K562 (cell line): Measurements from ENCODE around the gene FCAMR. TPM values are rescaled to one million over a fixed set of nuclear protein-coding genes. Genes with fewer than 3 reads are reported as not detected.
A peak's percentile ranks its signal among the peaks of the same experiment; 100 is the strongest.

Experiments used
- EP400 ChIP-seq: fragments of 450-650 bp; IDR thresholded peaks from 2 replicates; pipeline ENCODE4 v1.6.1; 2017; ENCODE audit warnings: antibody characterized with exemption, mild to moderate bottlenecking, moderate library complexity
- MGA ChIP-seq: fragments of 450-650 bp; IDR thresholded peaks from 2 replicates; pipeline ENCODE4 v1.6.1; 2016; ENCODE audit warnings: mild to moderate bottlenecking, moderate library complexity
- REST ChIP-seq, 2 experiments: fragments of 450-650 bp; formaldehyde crosslinking in 1 of 2; IDR thresholded peaks; 2 replicates each; pipeline versions ENCODE4 v1.4.0 to v1.6.1; 2014 to 2020; ENCODE audit warnings: mild to moderate bottlenecking in 2 of 2, borderline replicate concordance in 1 of 2, low read depth in 1 of 2
- YY1 ChIP-seq, 3 experiments: IDR thresholded peaks; 2 replicates each; pipeline ENCODE4 v1.6.1; 2011; ENCODE audit warnings: low read length in 2 of 3, mild to moderate bottlenecking in 2 of 3, moderate library complexity in 2 of 3, borderline replicate concordance in 1 of 3, control low read depth in 1 of 3, low read depth in 1 of 3; ENCODE audit not compliant: insufficient read depth in 3 of 3, insufficient replicate concordance in 2 of 3, control insufficient read depth in 1 of 3, insufficient read length in 1 of 3; ENCODE audit errors: extremely low read depth in 1 of 3
- polyA plus RNA-seq, 8 experiments: library from polyadenylated mRNA; depleted of rRNA in 4 of 8; stranded (reverse) in 5 of 8; unstranded in 3 of 8; fragments of >200 nt; fragmentation: Nextera tagmentation in 2 of 8; fragmentation: Illumina TruSeq in 1 of 8; extraction: Ambion mirVana in 2 of 8; extraction: Trizol in 1 of 8; gene quantifications; 2 replicates each; pipeline versions ENCODE4 v1.2.1 to v1.2.3, GENCODE V29; 2011 to 2014; ENCODE audit warnings: inconsistent platforms in 1 of 8, missing spikeins in 1 of 8
- total RNA-seq, 7 experiments: library from RNA; depleted of rRNA in 6 of 7; stranded (reverse); fragments of >200 nt in 6 of 7; fragmentation: Illumina TruSeq in 2 of 7; extraction: Trizol in 2 of 7; gene quantifications; 2 replicates each; pipeline versions ENCODE4 v1.2.1 to v1.2.3, GENCODE V29; 2011 to 2021; ENCODE audit warnings: low replicate concordance in 1 of 7

The FCAMR gene
- total and polyA plus RNA-seq, 9 of the 15 experiments (the other 6 are each of a cell fraction or from before 2014, with no cell fraction given): not detected

DNA sequence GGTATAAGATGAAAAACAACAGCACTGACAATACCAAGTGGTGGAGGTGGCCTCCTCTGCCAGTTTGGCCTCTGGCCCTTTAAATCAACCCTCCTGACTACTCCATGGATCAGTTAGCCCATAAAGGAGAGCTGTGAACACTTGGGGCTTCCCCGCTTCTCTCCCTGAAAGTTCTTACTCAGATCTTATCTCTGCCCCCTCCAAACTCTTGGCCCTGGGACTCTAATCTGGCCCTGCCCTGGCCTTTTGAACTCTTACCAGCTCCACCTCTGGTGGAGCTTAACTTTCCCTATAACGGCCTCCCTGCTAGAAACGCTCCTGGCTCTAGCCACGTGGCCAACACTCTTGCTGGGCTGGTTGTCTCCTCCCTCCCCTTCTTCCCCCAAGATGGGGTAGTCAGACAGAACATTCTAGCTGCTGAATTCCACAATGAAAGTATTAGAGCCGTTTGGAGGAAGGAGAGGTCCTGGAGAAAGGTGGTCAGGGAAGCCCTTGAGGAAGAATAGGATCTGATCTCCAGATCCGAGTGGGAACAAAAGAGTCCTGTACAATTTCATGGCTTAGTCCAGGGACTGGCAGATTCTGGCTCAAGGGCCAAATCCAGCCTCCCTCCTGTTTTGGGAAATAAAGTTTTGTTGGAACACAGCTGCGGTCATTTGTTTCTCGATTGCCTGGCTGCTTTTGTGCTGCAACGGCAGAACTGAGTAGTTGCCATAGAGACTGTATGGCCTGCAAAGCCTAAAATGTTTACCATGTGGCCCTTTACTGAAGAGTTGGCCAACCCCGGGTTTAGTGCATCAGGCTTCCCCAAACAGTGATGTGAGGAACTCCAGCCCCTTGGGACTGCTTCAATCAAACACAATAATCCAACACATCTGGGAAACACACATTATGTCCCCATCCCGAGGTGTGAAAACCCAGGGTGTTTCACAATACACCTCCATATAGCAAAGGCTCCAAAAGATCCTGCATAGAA lies 14.5 kb downstream of the FCAMR start (continued):
- TF ChIP-seq REST (IDR thresholded peaks at IDR 0.05; ENCODE audit: borderline replicate concordance): 0 out of 2 replicates have a peak, but pooled peaks have one; percentile 11
- no peak for TF ChIP-seq REST (CRISPR knock-in tag; IDR thresholded peaks at IDR 0.05; ENCODE audit: low read depth)
- peak; percentile 49; the same call in 1 of the 2 replicates for TF ChIP-seq EP400
- TF ChIP-seq YY1 (IDR thresholded peaks at IDR 0.05; ENCODE audit: borderline replicate concordance in 1 of 3, control insufficient read depth in 1 of 3, extremely low read depth in 1 of 3, insufficient read depth in 3 of 3, insufficient read length in 1 of 3, insufficient replicate concordance in 2 of 3, low read depth in 1 of 3, low read length in 2 of 3): peak in 1 of 3 experiments; percentile 28
- peak; percentile 90 for TF ChIP-seq MGA
